Mammary epithelial cell (primary cell): Measurements from ENCODE around the gene PANX2.

ENCODE experiments used
- CTCF ChIP-seq, 2 donors: IDR thresholded peaks in 1 of 2; conservative IDR thresholded peaks in 1 of 2; 2 replicates each; pipeline ENCODE4 v1.5.1; 2011 to 2012; ENCODE audit warnings: inconsistent platforms in 2 of 2, low read length in 2 of 2, mild to moderate bottlenecking in 2 of 2, control low read depth in 1 of 2, low read depth in 1 of 2; ENCODE audit not compliant: insufficient read depth in 1 of 2; ENCODE audit errors: extremely low read depth in 1 of 2
- EZH2 ChIP-seq: IDR thresholded peaks from 2 replicates; pipeline ENCODE4 v1.6.1; 2012; ENCODE audit warnings: low read length, inconsistent platforms, borderline replicate concordance

- TF ChIP-seq CTCF (conservative IDR thresholded peaks at IDR 0.05 in 1 of 2, IDR thresholded peaks at IDR 0.05 in 1 of 2; ENCODE audit: extremely low read depth in 1 of 2, insufficient read depth in 1 of 2, low read depth in 1 of 2, low read length in 2 of 2) = no peak
- TF ChIP-seq EZH2 = no peak
These were observed 37.0 kb downstream of the PANX2 start for GRCh38 chr22:50207383-50208140.
